Esophagus (tissue), 2 donors: ENCODE data around the gene HBM. TPM values are rescaled to one million over a fixed set of nuclear protein-coding genes. Genes with fewer than 3 reads are reported as not detected.
"Not testable (repeated sequence)": the region's sequence is repeated elsewhere in the genome, so short reads cannot be mapped to it uniquely, and the experiment has no call there.

ENCODE experiments used
- H3K27ac ChIP-seq, 2 donors: one replicate each; pipeline ENCODE4 v1.5.1; 2013; ENCODE audit warnings: low read depth in 2 of 2, mild to moderate bottlenecking in 2 of 2, inconsistent platforms in 1 of 2, low read length in 1 of 2, moderate library complexity in 1 of 2
- H3K27me3 ChIP-seq, 2 donors: one replicate each; pipeline ENCODE4 v1.6.1; 2013; ENCODE audit warnings: low read length in 2 of 2, control low read depth in 1 of 2, mild to moderate bottlenecking in 1 of 2; ENCODE audit not compliant: insufficient read depth in 2 of 2, control insufficient read depth in 1 of 2
- H3K36me3 ChIP-seq, 2 donors: one replicate each; pipeline ENCODE4 v1.6.1; 2013; ENCODE audit warnings: low read length in 1 of 2; ENCODE audit not compliant: control insufficient read depth in 2 of 2, insufficient read depth in 2 of 2
- H3K4me1 ChIP-seq, 2 donors: one replicate each; pipeline ENCODE4 v1.6.1; 2013; ENCODE audit warnings: low read length in 1 of 2; ENCODE audit not compliant: control insufficient read depth in 2 of 2, insufficient read depth in 2 of 2
- H3K4me3 ChIP-seq, 2 donors: one replicate each; pipeline ENCODE4 v1.5.1; 2013; ENCODE audit warnings: low read length in 2 of 2, mild to moderate bottlenecking in 2 of 2, low read depth in 1 of 2, moderate library complexity in 1 of 2
- H3K9me3 ChIP-seq, 2 donors: one replicate each; pipeline ENCODE4 v1.6.1; 2013; ENCODE audit warnings: mild to moderate bottlenecking in 2 of 2, low read depth in 1 of 2, low read length in 1 of 2, moderate library complexity in 1 of 2; ENCODE audit not compliant: control insufficient read depth in 2 of 2, insufficient read depth in 1 of 2
- WGBS, 2 donors: extraction: QIAGEN DNeasy Blood & Tissue Kit; methylation state at CpG; one replicate each; pipeline ENCODE4 v1.1.7; 2013; 5-methylcytosine and 5-hydroxymethylcytosine counted together
- polyA plus RNA-seq, 2 donors: library from polyadenylated mRNA; stranded (reverse); fragments of 200-250 nt; gene quantifications; one replicate each; pipeline ENCODE4 v1.2.3, GENCODE V29; 2013
- donor health status: healthy with polysubstance abuse.
- donor health status: Bipolar disorder and iron deficiency.

Gene HBM
- polyA plus RNA-seq, 2 donors: not detected

GRCh38 chr16:155031-155398, 10.8 kb upstream of the HBM start:
- 62 to 66% methylated on average over 7 of the region's 7 CpGs for WGBS, 2 donors
- no peak overlapping the region for H3K4me3 ChIP-seq
- no peaks in the 10 kb centered on the region for H3K27me3 ChIP-seq

GRCh38 chr16:159136-159849, 6.5 kb upstream of the HBM start:
- no peak overlapping the region for H3K4me3 ChIP-seq
- no peaks in the 10 kb centered on the region for H3K27me3 ChIP-seq
- 39 to 52% methylated on average over 6 of the region's 6 CpGs for WGBS, 2 donors

More at GRCh38 chr16:155031-155398, 10.8 kb upstream of the HBM start:
- Histone ChIP-seq H3K27ac (no peak overlapping the region), H3K9me3 (no peaks in the 10 kb centered on the region), H3K36me3 (no peaks in the 10 kb centered on the region), H3K4me1 (peaks cover 0 to 4% of the 10 kb centered on the region in 2 donors)

GRCh38 chr16:160242-160641, 5.5 kb upstream of the HBM start:
- H3K4me3 ChIP-seq, H3K4me1 ChIP-seq, H3K27ac ChIP-seq, H3K27me3 ChIP-seq, H3K9me3 ChIP-seq, H3K36me3 ChIP-seq: not testable (repeated sequence)
- 74% methylated on average over 17 to 20 of the region's 20 CpGs for WGBS, 2 donors

More at GRCh38 chr16:159136-159849, 6.5 kb upstream of the HBM start:
- no peaks in the 10 kb centered on the region for H3K9me3 ChIP-seq
- no peaks in the 10 kb centered on the region for H3K36me3 ChIP-seq
- H3K27ac ChIP-seq: no peak overlapping the region
- H3K4me1 ChIP-seq: peaks cover 0 to 2% of the 10 kb centered on the region in 2 donors

GRCh38 chr16:160691-161190, 5.0 kb upstream of the HBM start:
- no peaks in the 10 kb centered on the region for H3K36me3 ChIP-seq
- no peak overlapping the region for H3K4me3 ChIP-seq
- no peaks in the 10 kb centered on the region for H3K9me3 ChIP-seq
- 60 to 63% methylated on average over 15 to 18 of the region's 18 CpGs for WGBS, 2 donors
- peaks cover 0 to 8% of the 10 kb centered on the region in 2 donors for H3K27me3 ChIP-seq
- H3K4me1 ChIP-seq: peaks cover 0 to 6% of the 10 kb centered on the region in 2 donors
- no peak overlapping the region for H3K27ac ChIP-seq

GRCh38 chr16:162271-162991, 3.3 kb upstream of the HBM start:
- Histone ChIP-seq H3K4me1 (peaks cover 0 to 13% of the 10 kb centered on the region in 2 donors), H3K27ac (no peak overlapping the region), H3K27me3 (peaks cover 0 to 24% of the 10 kb centered on the region in 2 donors), H3K9me3 (no peaks in the 10 kb centered on the region), H3K36me3 (no peaks in the 10 kb centered on the region), H3K4me3 (no peak overlapping the region)
- 84 to 88% methylated on average over 13 of the region's 13 CpGs for WGBS, 2 donors

- H3K9me3 ChIP-seq, H3K27ac ChIP-seq, H3K4me3 ChIP-seq, H3K36me3 ChIP-seq: not testable (repeated sequence)
- H3K27me3 ChIP-seq: peaks cover 0 to 28% of the 10 kb centered on the region in 2 donors
- peaks cover 0 to 13% of the 10 kb centered on the region in 2 donors for H3K4me1 ChIP-seq
- 87 to 96% methylated on average over 7 to 10 of the region's 10 CpGs for WGBS, 2 donors
These were observed 2.6 kb upstream of the HBM start for GRCh38 chr16:163139-163538.

GRCh38 chr16:163696-164095, 2.1 kb upstream of the HBM start:
- H3K27ac ChIP-seq, H3K9me3 ChIP-seq, H3K36me3 ChIP-seq, H3K4me3 ChIP-seq: not testable (repeated sequence)
- Histone ChIP-seq H3K4me1 (peaks cover 0 to 16% of the 10 kb centered on the region in 2 donors), H3K27me3 (peaks cover 0 to 28% of the 10 kb centered on the region in 2 donors)
- WGBS, 2 donors: 0 to 9% methylated on average over 1 to 2 of the region's 3 CpGs

GRCh38 chr16:164134-164823, 1.5 kb upstream of the HBM start:
- peaks cover 0 to 28% of the 10 kb centered on the region in 2 donors for H3K27me3 ChIP-seq
- not testable (repeated sequence) for H3K27ac ChIP-seq
- WGBS, 2 donors: 2% methylated on average over 22 of the region's 80 CpGs; no CpG with 5 or more reads in 1 of the 2 donors

GRCh38 chr16:164827-165538, 795 bp upstream of the HBM start:
- WGBS, 2 donors: 2 to 5% methylated on average over 30 to 70 of the region's 77 CpGs
- H3K27me3 ChIP-seq: peaks cover 0 to 28% of the 10 kb centered on the region in 2 donors
- no peak overlapping the region for H3K4me3 ChIP-seq
- no peaks in the 10 kb centered on the region for H3K36me3 ChIP-seq
- no peak overlapping the region for H3K27ac ChIP-seq
- peaks cover 0 to 16% of the 10 kb centered on the region in 2 donors for H3K4me1 ChIP-seq
- H3K9me3 ChIP-seq: peaks cover 0 to 3% of the 10 kb centered on the region in 2 donors

More at GRCh38 chr16:164134-164823, 1.5 kb upstream of the HBM start:
- not testable (repeated sequence) for H3K4me3 ChIP-seq, H3K36me3 ChIP-seq, H3K9me3 ChIP-seq
- peaks cover 0 to 16% of the 10 kb centered on the region in 2 donors for H3K4me1 ChIP-seq
